Lower leg skin (tissue), 3 donors: ENCODE results near the gene UBASH3A.

ENCODE experiments used
- CTCF ChIP-seq, 3 donors: fragments of 450-650 bp; IDR thresholded peaks; one replicate each; pipeline ENCODE4 v1.5.1; 2016; ENCODE audit warnings: antibody characterized with exemption in 3 of 3, mild to moderate bottlenecking in 3 of 3, moderate library complexity in 2 of 3
- POLR2A ChIP-seq, 2 donors: fragments of 450-650 bp; IDR thresholded peaks; one replicate each; pipeline ENCODE4 v1.6.1; 2016 to 2017; ENCODE audit warnings: antibody characterized with exemption in 2 of 2, mild to moderate bottlenecking in 1 of 2, moderate library complexity in 1 of 2

GRCh38 chr21:42429856-42430255 is 26.2 kb downstream of the UBASH3A start:
- no peak for TF ChIP-seq CTCF (IDR thresholded peaks at IDR 0.05)
- TF ChIP-seq POLR2A (IDR thresholded peaks at IDR 0.05) = no peak
